Right atrium auricular region (tissue), 2 donors: Measurements from ENCODE around the gene SLC12A4. TPM values are rescaled to one million over a fixed set of nuclear protein-coding genes. Genes with fewer than 3 reads are reported as not detected.

ENCODE experiments used
- DNase-seq: peaks from one replicate; pipeline ENCODE4 v3.0.0-alpha.2; 2019; ENCODE audit warnings: low spot score
- H3K27ac ChIP-seq, 2 donors: fragments of 200-600 bp; sonication (generic); 1 replicate in 1 of 2; 2 replicates in 1 of 2; pipeline ENCODE4 v1.5.1; 2016 to 2019
- H3K27me3 ChIP-seq, 2 donors: fragments of 200-600 bp; sonication (generic); one replicate each; pipeline versions ENCODE4 v1.5.1 to v1.6.0; 2017 to 2019
- H3K36me3 ChIP-seq: fragments of 200-600 bp; sonication (generic); one replicate; pipeline ENCODE4 v1.5.1; 2016
- H3K4me1 ChIP-seq, 2 donors: fragments of 200-600 bp; sonication (generic); one replicate each; pipeline versions ENCODE4 v1.5.1 to v1.6.0; 2017 to 2019
- H3K4me3 ChIP-seq, 2 donors: fragments of 200-600 bp; sonication (generic); 1 replicate in 1 of 2; 2 replicates in 1 of 2; pipeline ENCODE4 v1.5.1; 2017 to 2019; ENCODE audit warnings: mild to moderate bottlenecking in 1 of 2, moderate library complexity in 1 of 2
- H3K9me3 ChIP-seq, 2 donors: fragments of 200-600 bp; sonication (generic); one replicate each; pipeline ENCODE4 v1.5.1; 2019
- CTCF ChIP-seq, 2 donors: fragments of 200-600 bp; sonication (generic); IDR thresholded peaks; one replicate each; pipeline ENCODE4 v1.5.1; 2019; ENCODE audit warnings: antibody characterized with exemption in 2 of 2
- total RNA-seq, 2 donors: library from RNA; depleted of rRNA; stranded (reverse); fragments of >200 nt; gene quantifications; one replicate each; pipeline ENCODE4 v1.1.0, GENCODE V29; 2016

The SLC12A4 gene
- total RNA-seq, 2 donors from 2014 or later, result 39.5 to 85.9 TPM

- Histone ChIP-seq H3K36me3 (no peaks in the 10 kb centered on the region), H3K9me3 (no peaks in the 10 kb centered on the region), H3K27ac (no peak overlapping the region), H3K4me3 (no peak overlapping the region), H3K4me1 (peaks cover 0 to 26% of the 10 kb centered on the region in 2 donors), H3K27me3 (no peaks in the 10 kb centered on the region)
- no peak for DNase-seq
- no peak for TF ChIP-seq CTCF (IDR thresholded peaks at IDR 0.05)
Measured at GRCh38 chr16:67989322-67990017, 21.0 kb upstream of the SLC12A4 start.

DNA sequence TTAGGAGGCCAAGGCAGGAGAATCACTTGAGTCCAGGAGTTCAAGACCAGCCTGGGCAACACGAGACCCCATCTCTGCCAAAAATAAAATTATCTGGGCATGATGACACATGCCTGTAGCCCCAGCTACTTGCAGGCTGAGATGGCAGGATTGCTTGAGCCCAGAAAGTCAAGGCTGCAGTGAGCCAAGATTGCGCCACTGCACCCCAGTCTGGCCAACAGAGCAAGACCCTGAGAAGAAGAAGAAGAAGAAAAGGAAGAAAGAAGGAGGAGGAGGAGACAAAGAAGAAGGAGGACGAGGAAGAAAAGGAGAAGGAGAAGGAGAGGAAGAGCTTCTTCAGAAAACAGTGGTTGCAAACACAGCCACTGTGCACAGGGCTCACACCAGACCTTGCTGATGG, 20.2 kb upstream of the SLC12A4 start:
- DNase-seq, result no peak
- TF ChIP-seq CTCF (IDR thresholded peaks at IDR 0.05), result no peak
- Histone ChIP-seq H3K36me3 (no peaks in the 10 kb centered on the region), H3K9me3 (no peaks in the 10 kb centered on the region), H3K4me3 (no peak overlapping the region), H3K27ac (no peak overlapping the region), H3K27me3 (no peaks in the 10 kb centered on the region), H3K4me1 (peaks cover 0 to 29% of the 10 kb centered on the region in 2 donors)

- DNase-seq, result no peak
- Histone ChIP-seq H3K9me3 (no peaks in the 10 kb centered on the region), H3K4me1 (peaks cover 0 to 21% of the 10 kb centered on the region in 2 donors), H3K36me3 (no peaks in the 10 kb centered on the region), H3K27me3 (no peaks in the 10 kb centered on the region), H3K27ac (peak overlapping the region; percentile 42 to 58), H3K4me3 (no peak overlapping the region)
- TF ChIP-seq CTCF (IDR thresholded peaks at IDR 0.05), result no peak
Measured at GRCh38 chr16:67987460-67988160, 19.2 kb upstream of the SLC12A4 start.

DNA sequence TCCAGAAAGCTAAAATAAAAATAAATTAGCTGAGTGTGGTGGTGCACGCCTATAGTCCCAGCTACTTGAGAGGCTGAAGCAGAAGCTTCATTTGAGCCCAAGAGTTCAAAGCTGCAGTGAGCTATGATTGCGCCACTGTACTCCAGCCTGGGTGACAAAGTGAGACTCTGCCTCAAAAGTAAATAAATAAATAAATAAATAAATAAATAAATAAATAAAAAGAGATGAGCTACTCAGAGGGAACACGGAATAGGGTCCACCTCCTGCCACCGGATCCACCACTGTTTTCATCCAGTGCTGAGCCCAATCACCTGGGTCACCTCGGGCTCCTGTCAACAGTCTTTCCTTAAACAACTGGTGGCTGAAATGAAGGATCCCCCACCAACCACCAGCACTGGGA, 18.5 kb upstream of the SLC12A4 start:
- TF ChIP-seq CTCF (IDR thresholded peaks at IDR 0.05), result no peak

DNA sequence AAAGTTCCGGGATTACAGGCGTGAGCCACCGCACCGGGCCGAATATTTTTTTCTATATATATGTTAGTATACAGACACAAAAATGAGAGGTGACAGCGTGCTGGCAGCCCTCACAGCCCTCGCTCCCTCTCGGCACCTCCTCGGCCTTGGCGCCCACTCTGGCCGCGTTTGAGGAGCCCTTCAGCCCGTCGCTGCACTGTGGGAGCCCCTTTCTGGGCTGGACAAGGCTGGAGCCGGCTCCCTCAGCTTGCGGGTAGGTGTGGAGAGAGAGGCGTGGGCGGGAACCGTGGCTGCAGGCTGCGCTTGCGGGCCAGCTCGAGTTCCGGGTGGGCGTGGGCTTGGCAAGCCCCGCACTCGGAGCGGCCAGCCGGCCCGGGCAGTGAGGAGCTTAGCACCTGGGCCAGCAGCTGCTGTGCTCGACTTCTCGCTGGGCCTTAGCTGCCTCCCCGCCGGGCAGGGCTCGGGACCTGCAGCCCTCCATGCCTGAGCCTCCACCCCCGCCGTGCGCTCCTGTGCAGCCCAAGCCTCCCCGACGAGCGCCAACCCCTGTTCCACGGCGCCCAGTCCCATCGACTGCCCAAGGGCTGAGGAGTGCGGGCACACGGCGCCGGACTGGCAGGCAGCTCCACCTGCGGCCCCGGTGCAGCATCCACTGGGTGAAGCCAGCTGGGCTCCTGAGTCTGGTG, 13.7 kb upstream of the SLC12A4 start:
- H3K9me3 ChIP-seq, result no peaks in the 10 kb centered on the region
- no peak for DNase-seq
- H3K36me3 ChIP-seq, result no peaks in the 10 kb centered on the region
- H3K27ac ChIP-seq, result no peak overlapping the region
- no peak for TF ChIP-seq CTCF (IDR thresholded peaks at IDR 0.05)
- no peaks in the 10 kb centered on the region for H3K27me3 ChIP-seq
- H3K4me3 ChIP-seq, result no peak overlapping the region
- H3K4me1 ChIP-seq, result peaks cover 0 to 21% of the 10 kb centered on the region in 2 donors

More for the DNA sequence above, 18.5 kb upstream of the SLC12A4 start:
- Histone ChIP-seq H3K27me3 (no peaks in the 10 kb centered on the region), H3K36me3 (no peaks in the 10 kb centered on the region), H3K27ac (peak overlapping the region; percentile 42 to 58), H3K9me3 (no peaks in the 10 kb centered on the region), H3K4me1 (peaks cover 0 to 21% of the 10 kb centered on the region in 2 donors), H3K4me3 (no peak overlapping the region)
- no peak for DNase-seq
